Smooth muscle cell (in vitro differentiated cells): ENCODE results near the gene ENOX2. TPM values are rescaled to one million over a fixed set of nuclear protein-coding genes. Genes with fewer than 3 reads are reported as not detected.

Experiments used
- DNase-seq: peaks from one replicate; lab custom pipeline; 2025; ENCODE audit not compliant: unreplicated experiment; lab: John Stamatoyannopoulos, UW
- H2AFZ ChIP-seq: fragments of 200-600 bp; sonication (generic); 2 replicates; pipeline ENCODE4 v1.6.0; 2016; ENCODE audit warnings: antibody characterized with exemption, low read depth, mild to moderate bottlenecking
- H3F3A ChIP-seq: fragments of 200-600 bp; sonication (generic); 2 replicates; pipeline ENCODE4 v1.6.0; 2017; ENCODE audit warnings: antibody characterized with exemption, low read depth
- H3K27ac ChIP-seq: fragments of 200-600 bp; sonication (generic); 2 replicates; pipeline ENCODE4 v1.5.1; 2016; ENCODE audit warnings: low read depth, mild to moderate bottlenecking
- H3K27me3 ChIP-seq: fragments of 200-600 bp; sonication (generic); 2 replicates; pipeline ENCODE4 v1.6.1; 2016; ENCODE audit warnings: low read depth, mild to moderate bottlenecking
- H3K36me3 ChIP-seq: fragments of 200-600 bp; sonication (generic); 2 replicates; pipeline ENCODE4 v1.5.1; 2016; ENCODE audit warnings: low read depth
- H3K4me1 ChIP-seq: fragments of 200-600 bp; sonication (generic); 2 replicates; pipeline ENCODE4 v1.5.1; 2016; ENCODE audit warnings: low read depth
- H3K4me2 ChIP-seq: fragments of 200-600 bp; sonication (generic); 2 replicates; pipeline ENCODE4 v1.6.0; 2016; ENCODE audit warnings: mild to moderate bottlenecking
- H3K4me3 ChIP-seq: fragments of 200-600 bp; sonication (generic); 2 replicates; pipeline ENCODE4 v1.5.1; 2016; ENCODE audit warnings: mild to moderate bottlenecking
- H3K79me2 ChIP-seq: fragments of 200-600 bp; sonication (generic); 2 replicates; pipeline ENCODE4 v1.6.0; 2016; ENCODE audit warnings: low read depth, mild to moderate bottlenecking
- H3K9ac ChIP-seq: fragments of 200-600 bp; sonication (generic); 2 replicates; pipeline ENCODE4 v1.6.0; 2016; ENCODE audit warnings: low read depth
- H3K9me3 ChIP-seq: fragments of 200-600 bp; sonication (generic); replicated peaks from 2 replicates; pipeline ENCODE4 v1.5.1; 2016; ENCODE audit warnings: low read depth
- H4K20me1 ChIP-seq: fragments of 200-600 bp; sonication (generic); 2 replicates; pipeline ENCODE4 v1.6.0; 2016; ENCODE audit warnings: low read depth
- CTCF ChIP-seq: fragments of 200-600 bp; sonication (generic); IDR thresholded peaks from 2 replicates; pipeline ENCODE4 v1.5.1; 2017; ENCODE audit warnings: borderline replicate concordance, mild to moderate bottlenecking, antibody characterized with exemption; ENCODE audit not compliant: insufficient read depth, poor library complexity, severe bottlenecking
- WGBS: methylation state at CpG from one replicate; pipeline ENCODE4 v1.1.7; 2016; ENCODE audit warnings: low lambda C conversion rate; 5-methylcytosine and 5-hydroxymethylcytosine counted together
- polyA plus RNA-seq: library from polyadenylated mRNA; unstranded; fragments of >200 nt; fragmentation: Nextera tagmentation; extraction: Ambion mirVana; gene quantifications from 2 replicates; pipeline ENCODE4 v1.2.1, GENCODE V29; 2016
- total RNA-seq: library from RNA; depleted of rRNA; stranded (reverse); fragments of >200 nt; gene quantifications from 2 replicates; pipeline ENCODE4 v1.2.3, GENCODE V29; 2014

ENOX2 gene
- total and polyA plus RNA-seq, 2 experiments from 2014 or later, result 7.0 to 11.2 TPM

DNA sequence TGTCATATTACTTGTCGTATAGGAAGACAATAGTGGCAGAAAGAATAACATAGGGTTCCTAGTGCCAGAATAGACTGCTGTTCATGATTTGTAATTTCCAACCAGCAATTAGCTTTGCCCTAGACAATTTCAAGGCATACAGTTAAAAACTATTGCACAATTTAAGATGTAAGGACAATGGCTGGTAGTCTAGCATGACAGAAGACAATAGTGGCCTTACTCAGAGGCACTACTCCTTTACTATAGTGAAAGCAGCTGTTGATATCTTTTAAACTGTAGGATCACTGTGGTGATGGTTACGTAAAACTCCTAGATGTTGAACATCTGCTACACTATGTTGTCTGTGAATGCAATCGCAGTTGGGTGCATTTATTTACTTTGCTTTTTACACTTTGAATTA lies 266.7 kb downstream of the ENOX2 start:
- Histone ChIP-seq H3K9ac (no peak overlapping the region), H3K4me2 (no peak overlapping the region), H3K9me3 (no peaks in the 10 kb centered on the region), H3F3A (no peaks in the 10 kb centered on the region), H2AFZ (no peak overlapping the region), H3K36me3 (no peaks in the 10 kb centered on the region), H3K4me3 (no peak overlapping the region), H3K79me2 (no peaks in the 10 kb centered on the region), H3K27me3 (no peaks in the 10 kb centered on the region), H3K27ac (no peak overlapping the region), H4K20me1 (no peaks in the 10 kb centered on the region), H3K4me1 (no peaks in the 10 kb centered on the region)
- no peak for DNase-seq
- no peak for TF ChIP-seq CTCF
- 90% methylated on average over 3 of the region's 3 CpGs for WGBS

DNA sequence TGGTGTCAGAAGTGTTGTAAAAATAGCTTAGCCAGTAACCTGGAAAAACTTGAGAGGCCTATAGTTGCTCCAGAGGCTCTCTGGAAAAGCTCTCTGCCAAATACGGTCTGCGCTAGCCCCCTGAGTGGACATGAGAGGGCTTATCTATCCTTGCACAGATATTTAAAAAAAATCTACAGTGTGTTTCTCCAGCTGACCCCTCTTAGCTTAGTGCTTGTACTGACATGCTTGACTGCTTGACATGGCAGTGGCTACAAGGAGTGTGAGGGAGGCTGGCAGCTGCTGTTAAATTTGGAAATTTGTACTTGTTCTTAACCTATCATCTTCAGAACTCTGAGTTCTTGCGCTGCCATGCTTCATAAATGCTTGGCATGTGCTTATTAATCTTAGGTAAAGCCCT lies 272.0 kb downstream of the ENOX2 start:
- no peaks in the 10 kb centered on the region for H3K27me3 ChIP-seq
- no peaks in the 10 kb centered on the region for H4K20me1 ChIP-seq
- no peaks in the 10 kb centered on the region for H3K79me2 ChIP-seq
- no peak overlapping the region for H2AFZ ChIP-seq
- no peaks in the 10 kb centered on the region for H3K36me3 ChIP-seq
- TF ChIP-seq CTCF, result no peak
- H3K9ac ChIP-seq, result no peak overlapping the region
- H3K9me3 ChIP-seq, result no peaks in the 10 kb centered on the region
- H3K27ac ChIP-seq, result no peak overlapping the region
- DNase-seq, result no peak
- no peaks in the 10 kb centered on the region for H3K4me1 ChIP-seq
- no peak overlapping the region for H3K4me2 ChIP-seq
- 84% methylated on average over 3 of the region's 3 CpGs for WGBS
- no peaks in the 10 kb centered on the region for H3F3A ChIP-seq
- H3K4me3 ChIP-seq, result no peak overlapping the region

DNA sequence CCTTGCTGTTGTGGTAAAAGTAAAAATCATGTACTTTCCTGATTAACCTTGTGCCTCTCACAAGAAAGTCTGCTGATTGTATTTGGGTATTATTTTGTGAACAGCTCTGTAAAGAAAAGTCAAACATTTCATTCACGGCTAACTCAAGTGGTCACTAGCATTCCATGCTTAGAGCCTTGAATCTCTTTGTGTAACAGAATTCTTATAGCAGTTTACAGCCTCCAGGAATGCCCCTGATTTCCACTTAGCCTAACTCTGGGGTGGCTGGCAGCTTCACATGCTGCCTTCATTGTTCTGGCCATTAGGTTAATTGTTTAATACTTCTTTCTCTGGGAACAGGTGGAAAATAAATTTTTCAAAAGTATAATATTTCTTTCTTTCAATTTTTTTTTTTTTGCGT lies 274.5 kb downstream of the ENOX2 start:
- no peak for DNase-seq
- no peak overlapping the region for H3K4me3 ChIP-seq
- H4K20me1 ChIP-seq, result no peaks in the 10 kb centered on the region
- no peak overlapping the region for H3K4me2 ChIP-seq
- no peaks in the 10 kb centered on the region for H3K9me3 ChIP-seq
- H3K79me2 ChIP-seq, result no peaks in the 10 kb centered on the region
- no peak for TF ChIP-seq CTCF
- H3K27ac ChIP-seq, result no peak overlapping the region
- H3K36me3 ChIP-seq, result no peaks in the 10 kb centered on the region
- no peak overlapping the region for H2AFZ ChIP-seq
- no peaks in the 10 kb centered on the region for H3K27me3 ChIP-seq
- no peaks in the 10 kb centered on the region for H3K4me1 ChIP-seq
- H3K9ac ChIP-seq, result no peak overlapping the region
- WGBS, result 73% methylated on average over 2 of the region's 2 CpGs
- H3F3A ChIP-seq, result no peaks in the 10 kb centered on the region

DNA sequence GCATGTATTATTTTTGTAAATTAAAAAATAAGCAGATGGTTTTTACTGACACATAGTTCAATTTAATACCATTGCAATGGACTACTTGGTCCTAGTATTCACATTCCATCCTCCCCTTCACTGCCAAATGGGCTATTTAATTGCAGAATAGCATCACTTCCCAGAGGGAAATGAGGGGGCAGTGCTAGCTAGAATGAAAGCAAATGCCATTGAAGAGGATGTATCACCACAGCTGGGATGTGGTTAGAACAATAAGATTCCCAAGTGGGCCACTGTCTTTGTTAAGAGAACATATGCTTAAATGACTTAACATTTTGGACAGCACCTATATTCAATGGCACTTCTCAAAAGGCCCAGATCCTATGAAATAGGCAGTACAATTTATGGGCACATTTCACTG lies 276.5 kb downstream of the ENOX2 start:
- Histone ChIP-seq H3K4me1 (no peaks in the 10 kb centered on the region), H2AFZ (no peak overlapping the region), H3K79me2 (no peaks in the 10 kb centered on the region), H3K4me2 (no peak overlapping the region), H4K20me1 (no peaks in the 10 kb centered on the region), H3K4me3 (no peak overlapping the region), H3K36me3 (no peaks in the 10 kb centered on the region), H3F3A (no peaks in the 10 kb centered on the region), H3K27ac (no peak overlapping the region), H3K9ac (no peak overlapping the region), H3K27me3 (no peaks in the 10 kb centered on the region), H3K9me3 (no peaks in the 10 kb centered on the region)
- no peak for DNase-seq
- TF ChIP-seq CTCF, result no peak
